A549 (cell line): ENCODE measurements around the gene ZSCAN20. TPM values are rescaled to one million over a fixed set of nuclear protein-coding genes. Genes with fewer than 3 reads are reported as not detected.

Experiments used
- ATAC-seq, 2 experiments: fragments of 200-7000 bp in 1 of 2; fragments of >200 bp in 1 of 2; cut with Nextera tagmentation in 1 of 2; cut with Tn5 transposase in 1 of 2; 3 replicates each; pipeline versions ENCODE4 v1.8.0 to v1.9.1; 2018 to 2020; ENCODE audit warnings: mild to moderate bottlenecking in 1 of 2, moderate library complexity in 1 of 2
- CTCF ChIA-PET: fragments of 300-600 bp; sonication (Branson Sonifier 250); formaldehyde crosslinking; extraction: SDS; loops from one replicate; lab custom pipeline; 2021; ENCODE audit warnings: antibody characterized with exemption, inconsistent platforms; lab: Yijun Ruan, JAX
- POLR2A ChIA-PET: fragments of 350-600 bp; formaldehyde crosslinking; extraction: SDS; loops from one replicate; lab custom pipeline; 2021; ENCODE audit warnings: antibody characterized with exemption, inconsistent platforms; lab: Yijun Ruan, JAX
- DNase-seq, 2 experiments: peaks; one replicate each; pipeline versions ENCODE4 v3.0.0 to v3.0.0-alpha.2; 2011 to 2016; ENCODE audit warnings: low read depth in 1 of 2, low spot score in 1 of 2
- FAIRE-seq: peaks from 2 replicates; lab custom pipeline; 2011; peaks lifted over from hg19 to GRCh38; lab: Jason Lieb, UNC
- H3K27ac ChIP-seq, 2 experiments: fragments of >200 bp; sonication (Bioruptor Twin); formaldehyde crosslinking; 3 replicates each; pipeline ENCODE4 v1.5.1; 2016 to 2017
- H3K4me1 ChIP-seq: fragments of >200 bp; sonication (Bioruptor Twin); formaldehyde crosslinking; 3 replicates; pipeline ENCODE4 v1.6.1; 2016
- H3K4me2 ChIP-seq: fragments of >200 bp; sonication (Bioruptor Twin); formaldehyde crosslinking; 3 replicates; pipeline ENCODE4 v1.6.1; 2016
- H3K4me3 ChIP-seq: fragments of >200 bp; sonication (Bioruptor Twin); formaldehyde crosslinking; 3 replicates; pipeline ENCODE4 v1.5.1; 2016
- H3K9me3 ChIP-seq: fragments of >200 bp; sonication (Bioruptor Twin); formaldehyde crosslinking; 3 replicates; pipeline ENCODE4 v1.6.1; 2016
- ATOH8 ChIP-seq: fragments of 250-450 bp; sonication (Bioruptor Pico); IDR thresholded peaks from 2 replicates; pipeline ENCODE4 v1.5.0; 2020; ENCODE audit warnings: low read depth, mild to moderate bottlenecking, moderate library complexity
- CHD4 ChIP-seq: fragments of 200-600 bp; sonication (generic); IDR thresholded peaks from 2 replicates; pipeline ENCODE4 v1.6.1; 2016; ENCODE audit warnings: antibody characterized with exemption, mild to moderate bottlenecking, borderline replicate concordance
- CTCF ChIP-seq: fragments of >200 bp; sonication (Bioruptor Twin); formaldehyde crosslinking; IDR thresholded peaks from 3 replicates; pipeline ENCODE4 v1.5.1; 2016
- ESRRA ChIP-seq: fragments of 150-350 bp; IDR thresholded peaks from 2 replicates; pipeline ENCODE4 v1.6.1; 2014; ENCODE audit warnings: mild to moderate bottlenecking, low read length, borderline replicate concordance
- HDAC2 ChIP-seq: fragments of 200-600 bp; sonication (generic); IDR thresholded peaks from 2 replicates; pipeline ENCODE4 v1.6.1; 2016
- HEYL ChIP-seq: fragments of 250-450 bp; sonication (Bioruptor Pico); IDR thresholded peaks from 2 replicates; pipeline ENCODE4 v1.8.0; 2021; ENCODE audit warnings: mild to moderate bottlenecking, moderate library complexity
- HOXA7 ChIP-seq: fragments of 250-450 bp; sonication (Bioruptor Pico); IDR thresholded peaks from 2 replicates; pipeline ENCODE4 v1.5.0; 2020; ENCODE audit warnings: mild to moderate bottlenecking, moderate library complexity
- HOXB13 ChIP-seq: fragments of 250-450 bp; sonication (Bioruptor Pico); IDR thresholded peaks from 2 replicates; pipeline ENCODE4 v1.5.0; 2020; ENCODE audit warnings: low read depth, mild to moderate bottlenecking, moderate library complexity
- JUNB ChIP-seq: fragments of >200 bp; sonication (Bioruptor Twin); formaldehyde crosslinking; IDR thresholded peaks from 2 replicates; pipeline ENCODE4 v1.6.1; 2016
- MAZ ChIP-seq: fragments of 150-350 bp; IDR thresholded peaks from 2 replicates; pipeline ENCODE4 v1.6.1; 2014; ENCODE audit warnings: antibody characterized with exemption, low read depth, low read length, borderline replicate concordance
- MYC ChIP-seq: IDR thresholded peaks from 2 replicates; pipeline ENCODE4 v1.6.1; 2012; ENCODE audit warnings: mild to moderate bottlenecking, inconsistent platforms, low read length, improper control_type of control experiment, borderline replicate concordance
- PHF8 ChIP-seq: fragments of 200-600 bp; sonication (generic); IDR thresholded peaks from 2 replicates; pipeline ENCODE4 v1.6.1; 2016; ENCODE audit warnings: low read depth, mild to moderate bottlenecking, antibody characterized with exemption, moderate library complexity, borderline replicate concordance
- POLR2A ChIP-seq: IDR thresholded peaks from 2 replicates; pipeline ENCODE4 v1.6.1; 2012; ENCODE audit warnings: mild to moderate bottlenecking, low read length
- POLR2AphosphoS2 ChIP-seq: conservative IDR thresholded peaks from 2 replicates; pipeline ENCODE4 v1.6.1; 2012; ENCODE audit warnings: low read length, improper control_type of control experiment, inconsistent platforms
- RAD21 ChIP-seq, 2 experiments: fragments of >200 bp in 1 of 2; sonication (Bioruptor Twin) in 1 of 2; formaldehyde crosslinking in 1 of 2; IDR thresholded peaks in 1 of 2; conservative IDR thresholded peaks in 1 of 2; 2 replicates in 1 of 2; 3 replicates in 1 of 2; pipeline ENCODE4 v1.6.1; 2012 to 2018; ENCODE audit warnings: inconsistent platforms in 1 of 2
- RARB ChIP-seq: fragments of 250-450 bp; sonication (Bioruptor Pico); IDR thresholded peaks from 2 replicates; pipeline ENCODE4 v1.8.0; 2021; ENCODE audit warnings: mild to moderate bottlenecking, moderate library complexity
- TFCP2L1 ChIP-seq: fragments of 250-450 bp; sonication (Bioruptor Pico); IDR thresholded peaks from 2 replicates; pipeline ENCODE4 v1.5.0; 2021; ENCODE audit warnings: mild to moderate bottlenecking
- ZFP36 ChIP-seq: fragments of 450-650 bp; IDR thresholded peaks from 2 replicates; pipeline ENCODE4 v1.6.1; 2014; ENCODE audit warnings: borderline replicate concordance; ENCODE audit not compliant: partially characterized antibody
- ZNF302 ChIP-seq: fragments of 250-450 bp; sonication (Bioruptor Pico); IDR thresholded peaks from 2 replicates; pipeline ENCODE4 v1.9.0; 2021; ENCODE audit warnings: inconsistent platforms, mild to moderate bottlenecking, moderate library complexity
- WGBS: methylation state at CpG from one replicate; pipeline ENCODE4 v1.1.6; 2017; ENCODE audit errors: missing lambda C conversion rate; 5-methylcytosine and 5-hydroxymethylcytosine counted together
- polyA plus RNA-seq, 4 experiments: library from polyadenylated mRNA; depleted of rRNA in 3 of 4; stranded (reverse); fragments of >200 nt; fragmentation: RNase III in 1 of 4; extraction: RNeasy Plus Mini Kit Qiagen cat#74134 plus additional on column Dnase treatment in 1 of 4; gene quantifications; 2 replicates in 3 of 4; 3 replicates in 1 of 4; pipeline ENCODE4 v1.2.3, GENCODE V29; 2011 to 2017
- TF ChIP-seq, protein P1 (sequence below): fragments of 200-600 bp; sonication (generic); IDR thresholded peaks from 2 replicates; pipeline ENCODE4 v1.6.1; 2016; ENCODE audit warnings: antibody characterized with exemption, mild to moderate bottlenecking, moderate library complexity
- TF ChIP-seq, protein P2 (sequence below): fragments of 250-450 bp; sonication (Bioruptor Pico); IDR thresholded peaks from 2 replicates; pipeline ENCODE4 v1.5.0; 2021; ENCODE audit warnings: mild to moderate bottlenecking, moderate library complexity, borderline replicate concordance
- TF ChIP-seq, protein P3 (sequence below): fragments of >200 bp; sonication (Bioruptor Twin); formaldehyde crosslinking; IDR thresholded peaks from 3 replicates; pipeline ENCODE4 v1.6.1; 2016

Gene ZSCAN20
- polyA plus RNA-seq, 2 of the 4 experiments (the other 2 are of a cell fraction), result 1.3 to 1.9 TPM

- TF ChIP-seq, protein P1, sequence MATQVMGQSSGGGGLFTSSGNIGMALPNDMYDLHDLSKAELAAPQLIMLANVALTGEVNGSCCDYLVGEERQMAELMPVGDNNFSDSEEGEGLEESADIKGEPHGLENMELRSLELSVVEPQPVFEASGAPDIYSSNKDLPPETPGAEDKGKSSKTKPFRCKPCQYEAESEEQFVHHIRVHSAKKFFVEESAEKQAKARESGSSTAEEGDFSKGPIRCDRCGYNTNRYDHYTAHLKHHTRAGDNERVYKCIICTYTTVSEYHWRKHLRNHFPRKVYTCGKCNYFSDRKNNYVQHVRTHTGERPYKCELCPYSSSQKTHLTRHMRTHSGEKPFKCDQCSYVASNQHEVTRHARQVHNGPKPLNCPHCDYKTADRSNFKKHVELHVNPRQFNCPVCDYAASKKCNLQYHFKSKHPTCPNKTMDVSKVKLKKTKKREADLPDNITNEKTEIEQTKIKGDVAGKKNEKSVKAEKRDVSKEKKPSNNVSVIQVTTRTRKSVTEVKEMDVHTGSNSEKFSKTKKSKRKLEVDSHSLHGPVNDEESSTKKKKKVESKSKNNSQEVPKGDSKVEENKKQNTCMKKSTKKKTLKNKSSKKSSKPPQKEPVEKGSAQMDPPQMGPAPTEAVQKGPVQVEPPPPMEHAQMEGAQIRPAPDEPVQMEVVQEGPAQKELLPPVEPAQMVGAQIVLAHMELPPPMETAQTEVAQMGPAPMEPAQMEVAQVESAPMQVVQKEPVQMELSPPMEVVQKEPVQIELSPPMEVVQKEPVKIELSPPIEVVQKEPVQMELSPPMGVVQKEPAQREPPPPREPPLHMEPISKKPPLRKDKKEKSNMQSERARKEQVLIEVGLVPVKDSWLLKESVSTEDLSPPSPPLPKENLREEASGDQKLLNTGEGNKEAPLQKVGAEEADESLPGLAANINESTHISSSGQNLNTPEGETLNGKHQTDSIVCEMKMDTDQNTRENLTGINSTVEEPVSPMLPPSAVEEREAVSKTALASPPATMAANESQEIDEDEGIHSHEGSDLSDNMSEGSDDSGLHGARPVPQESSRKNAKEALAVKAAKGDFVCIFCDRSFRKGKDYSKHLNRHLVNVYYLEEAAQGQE, result no peak
- TF ChIP-seq ATOH8 (CRISPR knock-in tag) (no peak), JUNB (no peak), RAD21 (conservative IDR thresholded peaks at IDR 0.05 in 1 of 2, IDR thresholded peaks at IDR 0.05 in 1 of 2) (no peak), CHD4 (no peak), HOXB13 (CRISPR knock-in tag) (no peak), MYC (no peak), RARB (CRISPR knock-in tag) (no peak), POLR2AphosphoS2 (no peak), POLR2A (no peak), TFCP2L1 (no peak)
- TF ChIP-seq, protein P2, sequence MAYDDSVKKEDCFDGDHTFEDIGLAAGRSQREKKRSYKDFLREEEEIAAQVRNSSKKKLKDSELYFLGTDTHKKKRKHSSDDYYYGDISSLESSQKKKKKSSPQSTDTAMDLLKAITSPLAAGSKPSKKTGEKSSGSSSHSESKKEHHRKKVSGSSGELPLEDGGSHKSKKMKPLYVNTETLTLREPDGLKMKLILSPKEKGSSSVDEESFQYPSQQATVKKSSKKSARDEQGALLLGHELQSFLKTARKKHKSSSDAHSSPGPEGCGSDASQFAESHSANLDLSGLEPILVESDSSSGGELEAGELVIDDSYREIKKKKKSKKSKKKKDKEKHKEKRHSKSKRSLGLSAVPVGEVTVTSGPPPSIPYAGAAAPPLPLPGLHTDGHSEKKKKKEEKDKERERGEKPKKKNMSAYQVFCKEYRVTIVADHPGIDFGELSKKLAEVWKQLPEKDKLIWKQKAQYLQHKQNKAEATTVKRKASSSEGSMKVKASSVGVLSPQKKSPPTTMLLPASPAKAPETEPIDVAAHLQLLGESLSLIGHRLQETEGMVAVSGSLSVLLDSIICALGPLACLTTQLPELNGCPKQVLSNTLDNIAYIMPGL (CRISPR knock-in tag), result no peak
- TF ChIP-seq, all 56 proteins: peak for 0
Observed at GRCh38 chr1:33438364-33439160, 33.9 kb upstream of the ZSCAN20 start (continued).

GRCh38 chr1:33439662-33440061, 32.8 kb upstream of the ZSCAN20 start:
- FAIRE-seq, result no peak
- no peak for DNase-seq
- H3K27ac ChIP-seq, result no peak overlapping the region
- ATAC-seq, result no peak
- TF ChIP-seq MYC (no peak), POLR2A (no peak), HDAC2 (no peak), ZFP36 (no peak), HEYL (CRISPR knock-in tag) (no peak)
- TF ChIP-seq, all 56 proteins: peak for 0
- WGBS, result 53% methylated on average over 1 of the region's 1 CpG
- no peak overlapping the region for H3K4me3 ChIP-seq
- no peaks in the 10 kb centered on the region for H3K9me3 ChIP-seq
- peaks cover 5% of the 10 kb centered on the region; the same call in 1 of the 3 replicates for H3K4me1 ChIP-seq
- ChIA-PET POLR2A (no interaction called here), CTCF (interaction anchor here (1.3 kb wide), 1 partner anchor 31 kb away, joined by 5 read pairs; no protein-coding TSS in a partner anchor)
- no peak overlapping the region for H3K4me2 ChIP-seq

DNA sequence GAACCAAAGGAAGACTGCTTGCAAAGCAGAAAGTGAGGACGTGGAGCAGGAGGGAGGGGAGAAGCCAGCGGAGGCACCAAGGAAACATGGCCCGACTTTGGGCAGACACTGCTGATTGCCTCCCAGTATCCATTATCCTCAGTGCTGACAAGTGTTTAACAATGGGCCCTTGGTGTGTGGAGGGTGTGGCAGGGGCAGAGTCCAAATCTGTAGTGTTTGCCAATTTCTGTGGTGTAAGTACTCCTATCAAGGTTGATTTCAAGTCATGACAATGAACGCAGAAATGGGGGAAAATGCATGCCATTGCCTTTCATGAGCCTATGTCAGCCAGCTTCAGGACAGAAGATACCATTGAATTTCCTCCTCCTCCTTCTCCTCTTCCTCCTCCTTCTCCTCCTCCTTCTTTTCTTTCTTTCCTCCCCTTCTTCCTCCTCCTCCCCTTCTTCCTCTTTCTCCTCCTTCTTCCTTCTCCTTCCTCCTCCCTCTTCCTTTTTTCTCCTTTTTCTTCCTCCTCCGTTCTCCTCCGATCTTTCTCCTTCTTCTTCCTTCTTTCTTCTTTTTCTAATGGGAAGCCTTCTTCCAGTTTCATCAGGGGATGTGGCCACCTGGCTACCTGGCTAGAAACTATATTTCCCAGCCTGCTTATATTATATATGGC, 31.2 kb upstream of the ZSCAN20 start:
- FAIRE-seq, result no peak
- Histone ChIP-seq H3K27ac (no peak overlapping the region), H3K4me2 (no peak overlapping the region), H3K4me3 (no peak overlapping the region), H3K9me3 (no peaks in the 10 kb centered on the region), H3K4me1 (no peaks in the 10 kb centered on the region)
- no peak for DNase-seq
- ChIA-PET POLR2A (interaction anchor here (0.6 kb wide), 1 partner anchor 9 kb away, joined by 3 read pairs; no protein-coding TSS in a partner anchor), CTCF (interaction anchor here (1.2 kb wide), 1 partner anchor 146 kb away, joined by 3 read pairs; no protein-coding TSS in a partner anchor)
- no peak for TF ChIP-seq ZFP36
- no peak for TF ChIP-seq ZNF302
- TF ChIP-seq MAZ, result no peak
- TF ChIP-seq HDAC2, result no peak
- TF ChIP-seq CTCF, result no peak
- TF ChIP-seq HOXA7 (CRISPR knock-in tag), result no peak
- TF ChIP-seq, protein P3, sequence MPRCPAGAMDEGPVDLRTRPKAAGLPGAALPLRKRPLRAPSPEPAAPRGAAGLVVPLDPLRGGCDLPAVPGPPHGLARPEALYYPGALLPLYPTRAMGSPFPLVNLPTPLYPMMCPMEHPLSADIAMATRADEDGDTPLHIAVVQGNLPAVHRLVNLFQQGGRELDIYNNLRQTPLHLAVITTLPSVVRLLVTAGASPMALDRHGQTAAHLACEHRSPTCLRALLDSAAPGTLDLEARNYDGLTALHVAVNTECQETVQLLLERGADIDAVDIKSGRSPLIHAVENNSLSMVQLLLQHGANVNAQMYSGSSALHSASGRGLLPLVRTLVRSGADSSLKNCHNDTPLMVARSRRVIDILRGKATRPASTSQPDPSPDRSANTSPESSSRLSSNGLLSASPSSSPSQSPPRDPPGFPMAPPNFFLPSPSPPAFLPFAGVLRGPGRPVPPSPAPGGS, result no peak
- no peak for TF ChIP-seq PHF8
- no peak for TF ChIP-seq ESRRA
- ATAC-seq, result no peak
- WGBS, result 38% methylated on average over 6 of the region's 6 CpGs
